Astrocyte (in vitro differentiated cells and primary cell): ENCODE results near the gene OR52L1.

ENCODE experiments used
- CTCF ChIP-seq: IDR thresholded peaks from 2 replicates; pipeline ENCODE4 v1.5.1; 2011; ENCODE audit warnings: low read depth, mild to moderate bottlenecking, inconsistent platforms, low read length, moderate library complexity; ENCODE audit not compliant: insufficient read depth
- EZH2 ChIP-seq: IDR thresholded peaks from 2 replicates; pipeline ENCODE4 v1.6.1; 2012; ENCODE audit warnings: mild to moderate bottlenecking, low read length, inconsistent platforms; ENCODE audit not compliant: insufficient read depth

DNA sequence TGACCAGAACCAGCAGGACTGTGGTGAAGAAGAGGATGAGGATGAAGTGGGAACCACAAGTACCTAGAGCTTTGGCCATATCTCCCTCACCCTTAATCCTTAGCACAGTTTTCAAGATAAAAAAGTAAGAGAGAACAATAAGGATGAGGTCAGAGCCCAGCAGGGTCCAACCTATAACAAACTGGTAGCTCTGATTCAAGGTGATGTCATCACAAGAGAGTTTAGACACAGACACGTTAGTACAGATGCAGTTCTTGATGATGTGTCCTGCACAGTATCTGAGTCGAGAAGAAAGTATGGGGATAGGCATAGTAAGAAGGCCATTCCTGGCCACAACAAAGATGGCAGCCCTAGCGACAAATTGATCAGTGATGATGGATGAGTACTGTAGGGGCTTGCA is 19.1 kb downstream of the OR52L1 start:
- TF ChIP-seq CTCF (no peak), EZH2 (no peak)
